Non-pigmented ciliary epithelial cell (primary cell): ENCODE results near the gene THOC1.

Source experiments
- DNase-seq: peaks from one replicate; pipeline ENCODE4 v3.0.0-alpha.2; 2010; ENCODE audit warnings: low read depth

The THOC1 gene

GRCh38 chr18:275486-275885, 7.6 kb upstream of the THOC1 start:
- no peak for DNase-seq

DNA sequence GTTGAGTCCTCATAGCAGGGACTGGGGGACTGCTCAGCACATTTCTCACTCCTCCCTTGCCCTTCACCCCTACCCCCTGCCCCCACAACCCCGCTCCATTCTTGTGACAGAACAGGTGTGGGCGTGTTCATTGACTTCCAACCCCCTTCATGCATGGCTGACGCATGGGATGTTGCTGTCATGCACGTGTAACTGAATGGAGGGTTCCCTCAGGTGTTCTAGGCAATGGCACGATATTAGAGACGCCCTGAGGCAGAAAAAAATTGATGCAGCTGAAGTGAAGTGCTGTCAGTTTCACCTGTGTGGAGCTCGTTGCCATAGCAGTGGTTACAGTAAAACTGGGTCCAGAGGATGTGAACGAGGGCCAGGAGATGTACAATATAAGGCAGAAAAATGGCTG, 6.5 kb upstream of the THOC1 start:
- DNase-seq: no peak

- no peak for DNase-seq
Observed at GRCh38 chr18:273525-273924, 5.7 kb upstream of the THOC1 start.

DNA sequence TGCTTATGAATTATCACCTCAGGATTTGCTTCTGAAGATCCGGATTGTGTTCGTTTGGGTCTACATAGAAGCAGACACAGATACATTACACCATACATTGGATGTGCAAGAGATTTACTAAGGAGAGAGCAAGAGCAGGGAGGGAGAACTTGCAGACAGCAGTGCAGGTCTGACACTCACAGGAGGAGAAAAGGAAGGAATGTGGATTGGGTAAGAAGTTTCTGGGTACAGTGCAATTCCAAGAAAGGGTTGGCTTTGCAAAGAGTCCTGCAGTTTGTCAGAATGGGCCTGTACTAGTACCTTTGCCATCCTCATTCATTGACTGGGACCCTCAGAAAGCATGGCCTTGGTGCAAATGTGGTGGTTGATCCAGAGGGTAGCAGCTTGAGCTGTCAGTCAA, 4.8 kb upstream of the THOC1 start:
- no peak for DNase-seq

- no peak for DNase-seq
Observed at GRCh38 chr18:269480-270095, 1.7 kb upstream of the THOC1 start.

GRCh38 chr18:267380-267687, 513 bp downstream of the THOC1 start:
- DNase-seq: no peak

GRCh38 chr18:261398-262073, 6.3 kb downstream of the THOC1 start:
- DNase-seq: no peak

DNA sequence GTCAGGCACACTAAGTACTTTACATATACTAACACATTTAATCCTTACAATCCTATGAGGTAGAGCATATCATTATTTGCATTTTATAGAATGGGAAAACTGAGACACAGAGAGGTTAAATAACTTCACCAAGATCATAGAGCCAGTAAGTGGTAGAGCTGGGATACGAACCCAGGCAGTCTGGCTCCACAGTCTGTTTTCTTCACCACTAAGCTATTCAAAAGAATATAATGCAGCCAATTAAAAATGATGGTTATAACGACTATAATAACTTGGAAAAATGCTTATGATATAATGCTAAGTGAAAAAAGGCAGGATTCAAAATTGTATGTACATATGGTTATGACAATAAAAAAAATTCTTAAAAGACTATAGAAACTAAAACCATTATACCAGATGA, 7.3 kb downstream of the THOC1 start:
- DNase-seq: no peak

DNA sequence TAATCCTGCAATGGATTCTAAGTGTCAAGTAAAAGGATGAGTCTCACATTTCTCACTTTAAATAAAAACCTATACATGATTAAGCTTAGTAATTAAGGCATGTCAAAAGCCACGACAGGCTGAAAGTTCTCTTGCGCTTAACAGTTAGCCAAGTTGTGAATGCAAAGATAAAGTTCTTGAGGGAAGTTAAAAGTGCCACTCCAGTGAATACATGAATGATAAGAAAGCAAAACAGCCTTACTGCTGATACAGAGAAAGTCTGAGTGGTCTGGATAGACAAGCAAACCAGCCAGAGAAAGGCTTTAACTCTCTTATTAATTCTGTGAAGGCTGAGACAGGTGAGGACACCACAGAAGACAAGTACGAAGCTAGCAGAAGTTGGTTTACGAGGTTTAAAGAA, 12.7 kb downstream of the THOC1 start:
- no peak for DNase-seq

DNA sequence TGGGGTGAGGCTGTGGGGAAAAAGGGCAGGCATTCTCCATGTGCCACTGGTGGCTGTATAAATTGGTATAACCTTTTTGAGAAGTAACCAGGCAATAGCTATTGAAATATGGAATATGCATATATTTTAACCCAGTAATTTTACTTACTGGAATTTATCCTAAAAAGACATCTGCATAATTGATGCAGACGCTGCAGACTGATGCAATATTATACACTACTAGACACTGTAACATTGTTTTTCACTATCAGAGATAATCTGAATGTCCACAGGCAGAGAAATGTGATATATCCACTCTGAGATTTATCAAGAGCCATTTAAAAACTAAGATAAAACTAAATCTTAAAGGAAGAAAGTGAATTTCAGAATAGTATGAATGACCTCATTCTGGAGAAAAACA, 14.7 kb downstream of the THOC1 start:
- DNase-seq: no peak

DNA sequence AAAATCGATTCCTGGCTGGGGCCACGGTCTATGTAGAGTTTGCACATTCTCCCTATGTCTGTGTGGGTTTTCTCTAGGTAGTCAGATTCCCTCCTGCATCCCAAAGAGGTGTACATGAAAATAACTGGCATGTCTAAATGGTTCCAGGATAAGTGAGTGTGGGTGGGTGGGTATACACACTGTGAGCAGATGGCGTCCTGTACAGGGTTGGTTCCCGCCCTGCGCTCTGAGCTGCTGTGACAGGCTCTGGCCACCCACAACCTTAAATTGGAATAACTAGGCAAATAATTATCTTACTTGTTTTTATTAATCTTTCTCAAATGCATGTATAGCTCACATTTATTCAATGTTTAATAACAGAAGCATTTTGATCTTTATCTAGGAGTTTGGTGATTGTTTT, 16.3 kb downstream of the THOC1 start:
- no peak for DNase-seq

- DNase-seq: no peak
Observed at GRCh38 chr18:250685-251084, 17.2 kb downstream of the THOC1 start.

DNA sequence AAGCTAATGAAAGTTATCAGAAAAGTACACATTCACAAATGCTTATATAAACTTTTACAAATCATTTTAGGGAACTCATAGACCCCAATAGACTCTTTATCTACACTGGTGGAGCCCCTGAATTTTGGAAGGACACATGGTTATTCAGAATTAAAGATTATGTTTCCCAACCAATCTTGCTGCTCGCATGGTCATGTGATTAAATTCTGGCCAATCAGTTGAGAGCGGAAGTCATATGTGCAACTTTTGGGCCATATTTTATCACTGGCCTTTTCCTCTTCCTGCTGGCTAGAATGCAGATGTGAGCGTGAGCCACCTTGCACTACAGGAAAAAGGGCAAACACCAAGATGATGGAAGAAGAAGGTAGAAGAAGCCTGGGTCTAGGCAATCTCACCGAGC, 19.8 kb downstream of the THOC1 start:
- no peak for DNase-seq

DNA sequence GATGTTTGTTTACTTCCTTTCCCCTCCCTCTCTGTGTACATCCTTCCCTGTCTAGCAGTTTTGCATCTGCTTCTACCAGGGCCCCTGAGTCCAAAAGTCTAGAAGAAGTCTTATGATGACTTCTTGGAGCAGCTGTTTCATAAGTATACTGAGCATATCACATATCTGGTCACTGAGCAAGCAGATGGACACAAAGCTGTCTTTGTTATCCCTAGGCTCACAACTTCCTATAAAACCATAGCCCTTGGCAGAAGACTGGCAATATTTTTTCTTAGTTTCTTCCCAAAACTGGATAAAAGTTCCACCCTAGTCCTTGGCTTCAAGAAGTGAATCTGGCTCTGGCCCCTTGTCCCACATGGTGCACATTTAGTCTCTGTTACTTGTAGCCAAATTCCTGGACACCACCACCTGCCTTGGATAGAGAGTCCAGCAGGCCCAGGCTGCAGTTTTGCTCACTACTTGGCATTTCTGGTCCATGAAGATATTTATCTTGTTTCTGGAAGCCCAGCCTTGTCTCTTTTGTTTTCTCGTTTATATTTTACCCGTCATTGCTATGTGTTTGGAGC, 22.5 kb downstream of the THOC1 start:
- no peak for DNase-seq

DNA sequence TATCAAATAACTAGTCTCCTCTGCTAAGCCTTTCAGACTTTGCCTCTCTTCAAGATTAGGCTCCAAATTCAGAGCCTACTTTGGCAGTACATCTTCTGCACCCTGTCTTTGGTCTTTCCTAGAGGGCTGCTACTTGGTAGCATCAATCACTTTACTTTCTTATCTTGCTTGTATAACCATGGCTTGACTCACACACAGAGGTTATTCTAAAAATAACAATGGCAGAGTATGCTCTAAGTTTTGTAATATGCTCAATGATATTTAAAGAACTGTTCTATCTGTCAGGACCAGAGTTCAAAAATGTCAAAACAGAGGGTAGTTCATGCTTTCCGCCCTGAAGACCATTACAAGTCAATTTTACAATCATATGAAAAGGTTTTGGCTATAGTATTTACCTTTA, 27.7 kb downstream of the THOC1 start:
- no peak for DNase-seq

GRCh38 chr18:231563-231962, 36.3 kb downstream of the THOC1 start:
- DNase-seq: no peak

GRCh38 chr18:228586-228985, 39.3 kb downstream of the THOC1 start:
- no peak for DNase-seq

DNA sequence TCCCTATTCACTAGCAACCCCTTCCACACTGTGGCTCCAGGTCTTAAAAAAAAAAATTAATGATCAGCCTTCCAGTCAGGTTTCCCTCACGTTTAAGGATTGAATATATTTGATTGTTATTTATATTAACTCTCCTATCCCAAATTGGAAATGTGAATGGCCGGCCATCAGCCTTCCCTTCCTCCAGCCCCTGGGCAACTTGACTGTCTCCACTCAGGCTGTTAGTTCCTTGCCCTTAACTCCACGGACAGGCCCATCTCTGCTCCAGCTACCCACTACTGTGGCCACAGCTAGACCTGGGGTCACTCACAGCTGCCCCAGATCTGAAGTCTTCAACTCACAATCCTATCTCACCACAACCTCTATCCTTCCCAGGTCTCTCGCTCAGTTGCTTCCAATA, 39.9 kb downstream of the THOC1 start:
- DNase-seq: no peak

GRCh38 chr18:227374-227773, 40.5 kb downstream of the THOC1 start:
- no peak for DNase-seq

- no peak for DNase-seq
Observed at GRCh38 chr18:225745-226144, 42.1 kb downstream of the THOC1 start.

DNA sequence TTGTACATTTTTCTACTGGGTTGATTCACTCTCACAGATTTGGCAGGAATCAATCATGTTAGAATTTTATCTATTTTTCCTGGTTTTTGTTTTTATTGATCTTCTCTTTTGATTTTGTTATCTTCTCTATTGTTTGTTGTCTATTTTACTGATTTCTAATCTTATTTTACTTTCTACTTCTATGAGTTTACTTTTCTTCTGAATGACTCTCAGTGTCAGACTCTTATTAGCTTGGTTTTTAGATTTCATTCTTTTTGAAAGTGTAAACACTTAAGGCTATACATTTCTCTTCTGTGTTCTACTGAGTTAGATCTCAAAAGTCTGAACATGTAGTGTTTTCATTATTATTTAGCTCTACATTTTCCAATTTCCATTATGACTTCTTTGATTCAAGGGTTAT, 47.1 kb downstream of the THOC1 start:
- no peak for DNase-seq

DNA sequence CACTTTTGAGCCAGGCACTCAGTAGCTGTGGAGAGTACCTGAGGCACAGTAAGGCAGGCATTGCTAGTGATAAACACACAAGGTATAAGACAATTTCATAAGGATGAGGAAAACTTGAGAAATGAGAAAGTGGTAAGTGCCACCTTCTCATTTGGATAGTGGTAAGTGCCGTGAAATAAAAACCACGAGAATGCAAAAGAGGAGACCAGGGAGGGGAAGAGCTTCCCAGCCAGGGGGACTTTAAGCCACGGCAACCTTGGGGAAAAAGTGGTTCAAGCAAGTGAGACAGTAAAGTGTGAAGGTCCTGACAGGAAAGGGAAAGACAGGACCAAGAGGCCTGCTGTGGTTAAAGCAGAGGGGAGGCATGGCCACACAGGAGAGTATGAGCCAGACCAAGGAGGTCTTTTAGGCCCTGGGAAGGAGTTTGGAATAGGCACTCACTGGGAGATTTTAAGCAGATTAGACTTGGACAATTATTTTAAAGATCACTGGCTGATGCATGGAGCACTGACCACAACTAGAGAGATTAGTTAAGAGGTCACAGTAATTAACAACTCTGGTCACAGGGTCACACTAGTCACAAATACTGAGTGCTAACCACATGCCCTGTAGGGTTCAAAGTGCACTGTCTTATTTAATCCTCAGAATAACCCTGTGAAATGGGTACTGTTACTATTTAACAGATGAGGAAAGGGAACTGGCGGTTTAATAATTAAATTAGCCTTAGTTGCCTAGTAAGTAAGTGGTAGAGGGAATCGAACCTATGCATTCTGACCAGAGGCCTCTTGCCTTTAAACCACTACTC, 50.1 kb downstream of the THOC1 start:
- no peak for DNase-seq

GRCh38 chr18:215448-216010, 52.3 kb downstream of the THOC1 start:
- no peak for DNase-seq
